ENCODE results near the gene DDX10. TPM values are rescaled to one million over a fixed set of nuclear protein-coding genes. Genes with fewer than 3 reads are reported as not detected.
A peak's percentile ranks its signal among the peaks of the same experiment; 100 is the strongest.

DDX10 gene
- total and polyA plus RNA-seq, 4 donors: 20.5 to 34.2 (median 24.4) TPM

DNA sequence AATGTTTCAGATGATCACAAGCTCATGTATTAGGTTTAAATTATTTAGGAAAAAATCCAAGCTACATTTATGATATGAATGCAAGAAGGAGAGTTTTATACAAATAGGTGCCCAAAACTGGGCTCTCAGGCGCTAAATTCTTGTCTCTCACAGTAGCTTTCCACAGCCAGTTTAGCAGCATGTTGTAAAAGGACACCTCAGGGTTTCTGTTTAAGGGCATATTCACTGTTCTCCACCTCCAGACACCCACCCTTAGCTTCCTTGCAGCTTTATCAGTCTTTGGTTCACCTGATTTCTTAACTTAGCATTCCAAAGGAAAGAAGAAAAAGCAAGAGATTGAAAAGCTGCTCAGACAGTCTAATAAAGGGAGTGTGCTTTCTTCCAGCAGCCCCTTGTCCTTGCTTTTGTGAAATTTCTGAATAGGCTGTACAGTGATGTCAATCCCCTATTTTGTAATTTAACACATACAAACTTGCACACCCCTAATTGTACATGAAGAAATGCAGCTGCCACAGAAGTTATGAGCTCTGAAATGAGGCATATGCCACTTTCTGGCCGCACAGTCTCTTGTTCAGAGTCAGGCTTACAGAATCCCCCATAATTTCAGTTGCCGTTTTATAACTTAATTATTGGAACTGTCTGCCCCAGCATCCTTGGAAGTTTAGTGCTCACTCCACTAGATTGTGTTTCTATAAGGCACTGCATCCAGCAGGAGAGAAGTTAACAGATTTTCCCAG is 262.1 kb downstream of the DDX10 start:
- no peaks in the 10 kb centered on the region for H3K27me3 ChIP-seq (ENCODE audit: control insufficient read depth, insufficient read depth, low read length)
- DNase-seq (ENCODE audit: low read depth in 4 of 6, low spot score in 6 of 6): peak in 2 of 6 donors; percentile 10 to 39
- H3K4me1 ChIP-seq (ENCODE audit: control insufficient read depth, insufficient read depth, low read length): no peaks in the 10 kb centered on the region
- no peaks in the 10 kb centered on the region for H3K36me3 ChIP-seq (ENCODE audit: control insufficient read depth, insufficient read depth, low read length)
- WGBS (ENCODE audit: insufficient coverage): 13% methylated on average over 1 of the region's 3 CpGs
- H3K9me3 ChIP-seq (ENCODE audit: control insufficient read depth, insufficient read depth, low read length): no peaks in the 10 kb centered on the region
- H3K4me3 ChIP-seq (ENCODE audit: low read depth, low read length): no peak overlapping the region
- no peak overlapping the region for H3K27ac ChIP-seq (ENCODE audit: low read depth, low read length)

DNA sequence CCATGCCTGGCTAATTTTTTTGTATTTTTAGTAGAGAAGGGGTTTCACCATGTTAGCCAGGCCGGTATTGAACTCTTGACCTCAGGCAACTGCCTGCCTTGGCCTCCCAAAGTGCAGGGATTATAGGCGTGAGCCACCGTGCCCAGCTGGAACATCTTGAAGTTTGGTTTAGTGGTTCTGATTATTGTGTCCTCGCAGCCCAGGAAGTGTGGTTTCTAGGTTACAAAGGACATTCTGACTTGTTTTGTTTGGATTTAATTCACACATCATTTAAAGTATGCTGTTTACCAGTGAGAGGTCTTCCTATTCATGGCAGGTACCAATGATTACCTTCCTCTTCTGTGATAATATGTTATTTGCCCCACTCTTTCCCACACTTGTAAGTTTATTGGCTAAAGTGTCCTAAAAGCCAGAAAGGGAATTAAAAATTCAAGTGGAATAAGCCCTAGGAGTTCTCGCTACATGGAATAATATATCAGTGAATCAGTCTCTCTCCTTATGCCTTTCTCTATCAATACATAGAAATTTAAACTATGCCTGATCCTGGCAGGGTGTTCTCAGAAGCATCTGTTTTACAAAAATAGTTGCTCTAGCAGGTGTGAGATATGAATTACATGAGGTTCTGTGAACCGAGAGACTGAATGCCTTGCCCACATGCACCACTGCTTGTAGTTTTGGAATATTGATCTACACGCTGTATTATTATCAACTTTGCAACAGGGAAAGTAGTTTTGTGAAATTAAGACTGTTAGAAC is 263.1 kb downstream of the DDX10 start:
- H3K27ac ChIP-seq (ENCODE audit: low read depth, low read length): no peak overlapping the region
- H3K36me3 ChIP-seq (ENCODE audit: control insufficient read depth, insufficient read depth, low read length): no peaks in the 10 kb centered on the region
- H3K4me3 ChIP-seq (ENCODE audit: low read depth, low read length): no peak overlapping the region
- no peaks in the 10 kb centered on the region for H3K27me3 ChIP-seq (ENCODE audit: control insufficient read depth, insufficient read depth, low read length)
- H3K9me3 ChIP-seq (ENCODE audit: control insufficient read depth, insufficient read depth, low read length): no peaks in the 10 kb centered on the region
- DNase-seq (ENCODE audit: low read depth in 4 of 6, low spot score in 6 of 6): no peak
- no peaks in the 10 kb centered on the region for H3K4me1 ChIP-seq (ENCODE audit: control insufficient read depth, insufficient read depth, low read length)
- WGBS (ENCODE audit: insufficient coverage): 63% methylated on average over 3 of the region's 7 CpGs

DNA sequence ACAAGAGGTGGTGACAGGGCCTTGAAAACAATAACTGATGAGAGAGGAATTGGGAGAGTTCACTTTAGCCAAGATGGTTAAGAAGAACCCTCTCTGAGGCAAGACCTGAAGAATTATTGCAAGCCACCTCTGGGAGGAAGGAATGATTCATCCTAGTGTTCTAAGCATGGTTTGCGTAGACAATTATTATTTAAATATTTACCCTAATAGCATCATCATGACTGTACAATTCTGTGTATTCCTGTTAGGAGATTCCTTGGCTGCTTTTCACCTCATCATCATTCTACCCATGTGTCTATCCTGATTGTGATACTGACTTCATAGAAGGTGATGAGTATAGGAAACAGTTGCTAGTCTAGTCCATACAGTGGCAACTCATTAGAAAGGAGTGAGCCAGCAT is 264.4 kb downstream of the DDX10 start:
- no peaks in the 10 kb centered on the region for H3K4me1 ChIP-seq (ENCODE audit: control insufficient read depth, insufficient read depth, low read length)
- H3K27me3 ChIP-seq (ENCODE audit: control insufficient read depth, insufficient read depth, low read length): no peaks in the 10 kb centered on the region

DNA sequence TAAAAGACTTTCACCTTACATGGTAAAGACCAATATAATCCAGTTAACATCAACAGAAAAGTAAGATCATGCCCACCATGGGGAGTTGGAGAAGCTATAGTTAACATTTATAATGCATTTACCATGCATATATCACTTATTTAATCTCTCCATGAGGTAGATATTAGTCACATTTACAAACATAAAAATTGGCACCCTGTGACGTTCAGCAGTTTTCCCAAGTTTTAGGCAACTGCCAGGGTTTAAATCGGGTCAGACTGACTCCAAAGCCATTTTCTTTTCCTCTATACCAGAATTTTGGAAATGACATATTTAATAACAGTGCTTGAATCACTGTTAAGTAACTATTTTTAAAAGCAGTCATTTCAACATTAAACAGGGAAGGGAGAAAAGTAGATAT is 266.3 kb downstream of the DDX10 start:
- no peaks in the 10 kb centered on the region for H3K27me3 ChIP-seq (ENCODE audit: control insufficient read depth, insufficient read depth, low read length)
- no peak for DNase-seq (ENCODE audit: low read depth in 4 of 6, low spot score in 6 of 6)
- H3K36me3 ChIP-seq (ENCODE audit: control insufficient read depth, insufficient read depth, low read length): no peaks in the 10 kb centered on the region
- H3K4me1 ChIP-seq (ENCODE audit: control insufficient read depth, insufficient read depth, low read length): no peaks in the 10 kb centered on the region
- WGBS (ENCODE audit: insufficient coverage): no CpG with 5 or more reads among the region's 2 CpGs
- H3K27ac ChIP-seq (ENCODE audit: low read depth, low read length): no peak overlapping the region
- H3K9me3 ChIP-seq (ENCODE audit: control insufficient read depth, insufficient read depth, low read length): no peaks in the 10 kb centered on the region
- H3K4me3 ChIP-seq (ENCODE audit: low read depth, low read length): no peak overlapping the region

More for the DNA sequence above, 264.4 kb downstream of the DDX10 start:
- DNase-seq (ENCODE audit: low read depth in 4 of 6, low spot score in 6 of 6): no peak
- no CpG with 5 or more reads among the region's 1 CpG for WGBS (ENCODE audit: insufficient coverage)
- Histone ChIP-seq H3K4me3 (ENCODE audit: low read depth, low read length) (no peak overlapping the region), H3K36me3 (ENCODE audit: control insufficient read depth, insufficient read depth, low read length) (no peaks in the 10 kb centered on the region), H3K9me3 (ENCODE audit: control insufficient read depth, insufficient read depth, low read length) (no peaks in the 10 kb centered on the region), H3K27ac (ENCODE audit: low read depth, low read length) (no peak overlapping the region)

DNA sequence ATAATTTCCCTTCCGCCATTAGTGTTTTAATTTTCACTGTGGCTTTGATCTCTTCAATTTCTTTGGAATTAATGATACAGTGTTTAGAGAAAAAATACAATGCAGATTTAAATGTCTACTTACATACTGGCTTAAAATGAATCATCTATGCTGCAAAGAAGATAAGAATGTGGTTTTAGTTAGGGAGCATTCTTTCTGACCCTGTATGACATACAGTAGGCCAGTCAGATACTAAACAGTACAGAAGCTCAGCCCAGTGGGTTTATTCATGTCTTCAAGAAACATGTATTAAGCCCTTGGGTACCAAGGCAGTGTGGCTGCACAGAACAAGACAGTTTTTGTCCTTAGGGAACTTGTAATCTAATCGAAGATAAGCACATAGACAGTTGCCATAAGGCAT is 268.8 kb downstream of the DDX10 start:
- 100% methylated on average over 1 of the region's 2 CpGs for WGBS (ENCODE audit: insufficient coverage)
- no peak for DNase-seq (ENCODE audit: low read depth in 4 of 6, low spot score in 6 of 6)
- H3K27me3 ChIP-seq (ENCODE audit: control insufficient read depth, insufficient read depth, low read length): no peaks in the 10 kb centered on the region
- no peak overlapping the region for H3K4me3 ChIP-seq (ENCODE audit: low read depth, low read length)
- H3K27ac ChIP-seq (ENCODE audit: low read depth, low read length): no peak overlapping the region
- H3K9me3 ChIP-seq (ENCODE audit: control insufficient read depth, insufficient read depth, low read length): no peaks in the 10 kb centered on the region
- no peaks in the 10 kb centered on the region for H3K4me1 ChIP-seq (ENCODE audit: control insufficient read depth, insufficient read depth, low read length)
- no peaks in the 10 kb centered on the region for H3K36me3 ChIP-seq (ENCODE audit: control insufficient read depth, insufficient read depth, low read length)

DNA sequence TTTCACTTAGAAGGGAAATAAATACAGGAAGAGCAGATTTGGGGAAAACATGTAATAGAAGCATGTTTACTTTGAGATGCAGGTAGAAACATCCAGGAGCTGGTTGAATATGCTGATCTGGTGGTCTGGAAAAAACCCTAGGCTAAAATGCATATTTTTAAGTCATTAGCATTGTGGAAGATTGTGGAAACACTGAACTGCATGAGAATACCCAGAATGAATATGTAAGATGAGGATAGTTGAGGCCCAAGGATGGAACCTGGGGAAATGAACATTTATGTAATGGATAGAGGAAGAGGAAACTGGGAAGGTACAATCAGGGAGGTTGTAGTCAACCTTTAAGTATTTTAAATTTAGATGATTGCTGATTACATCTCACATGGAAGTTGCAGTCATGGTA is 269.4 kb downstream of the DDX10 start:
- Histone ChIP-seq H3K27me3 (ENCODE audit: control insufficient read depth, insufficient read depth, low read length) (no peaks in the 10 kb centered on the region), H3K9me3 (ENCODE audit: control insufficient read depth, insufficient read depth, low read length) (no peaks in the 10 kb centered on the region), H3K36me3 (ENCODE audit: control insufficient read depth, insufficient read depth, low read length) (no peaks in the 10 kb centered on the region), H3K4me3 (ENCODE audit: low read depth, low read length) (no peak overlapping the region), H3K4me1 (ENCODE audit: control insufficient read depth, insufficient read depth, low read length) (no peaks in the 10 kb centered on the region), H3K27ac (ENCODE audit: low read depth, low read length) (no peak overlapping the region)
- DNase-seq (ENCODE audit: low read depth in 4 of 6, low spot score in 6 of 6): no peak

DNA sequence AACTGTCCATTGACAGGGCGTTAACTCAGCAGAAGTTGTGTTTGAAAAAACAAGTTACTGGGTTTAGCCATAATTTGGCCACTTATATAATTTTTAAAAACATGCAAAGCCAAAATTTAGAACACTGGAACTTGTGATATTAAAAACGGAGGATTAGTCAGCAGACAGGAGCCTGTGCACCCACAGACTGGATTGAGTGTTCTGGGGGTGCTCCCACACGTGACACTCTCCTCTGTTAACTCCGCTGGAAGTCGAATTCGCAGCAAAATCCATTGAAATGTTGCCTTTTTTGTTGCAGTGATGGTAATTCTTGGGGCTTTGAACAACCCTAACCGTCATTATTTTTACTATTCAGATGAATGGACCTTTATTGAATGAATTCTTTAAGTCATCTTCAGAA is 269.8 kb downstream of the DDX10 start:
- WGBS (ENCODE audit: insufficient coverage): 100% methylated on average over 1 of the region's 7 CpGs
- H3K4me1 ChIP-seq (ENCODE audit: control insufficient read depth, insufficient read depth, low read length): no peaks in the 10 kb centered on the region
- no peak for DNase-seq (ENCODE audit: low read depth in 4 of 6, low spot score in 6 of 6)
- no peak overlapping the region for H3K27ac ChIP-seq (ENCODE audit: low read depth, low read length)
- no peaks in the 10 kb centered on the region for H3K36me3 ChIP-seq (ENCODE audit: control insufficient read depth, insufficient read depth, low read length)
- no peaks in the 10 kb centered on the region for H3K9me3 ChIP-seq (ENCODE audit: control insufficient read depth, insufficient read depth, low read length)
- no peak overlapping the region for H3K4me3 ChIP-seq (ENCODE audit: low read depth, low read length)
- no peaks in the 10 kb centered on the region for H3K27me3 ChIP-seq (ENCODE audit: control insufficient read depth, insufficient read depth, low read length)

DNA sequence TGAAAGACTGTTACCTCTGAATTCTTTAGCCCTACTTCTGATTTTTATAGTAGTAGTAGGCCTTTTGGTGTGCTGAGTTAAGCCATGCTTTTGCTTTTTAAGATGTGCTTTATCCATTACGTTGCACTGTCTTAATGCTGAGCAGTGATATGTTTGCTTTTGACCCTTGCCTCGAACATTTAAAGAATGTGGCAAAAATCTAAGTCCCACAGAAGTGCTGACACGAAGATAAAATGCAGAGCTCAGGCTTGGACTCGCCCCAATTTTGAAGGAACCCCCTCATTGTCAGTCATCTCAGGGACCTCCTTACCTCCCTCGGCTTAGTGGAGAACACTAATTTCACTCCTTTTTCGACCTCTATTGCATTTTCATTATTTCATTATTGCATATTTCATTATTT is 272.9 kb downstream of the DDX10 start:
- Histone ChIP-seq H3K9me3 (ENCODE audit: control insufficient read depth, insufficient read depth, low read length) (no peaks in the 10 kb centered on the region), H3K36me3 (ENCODE audit: control insufficient read depth, insufficient read depth, low read length) (no peaks in the 10 kb centered on the region), H3K4me3 (ENCODE audit: low read depth, low read length) (no peak overlapping the region), H3K27ac (ENCODE audit: low read depth, low read length) (no peak overlapping the region), H3K27me3 (ENCODE audit: control insufficient read depth, insufficient read depth, low read length) (no peaks in the 10 kb centered on the region), H3K4me1 (ENCODE audit: control insufficient read depth, insufficient read depth, low read length) (no peaks in the 10 kb centered on the region)
- DNase-seq (ENCODE audit: low read depth in 4 of 6, low spot score in 6 of 6): no peak
- 48% methylated on average over 2 of the region's 6 CpGs for WGBS (ENCODE audit: insufficient coverage)

DNA sequence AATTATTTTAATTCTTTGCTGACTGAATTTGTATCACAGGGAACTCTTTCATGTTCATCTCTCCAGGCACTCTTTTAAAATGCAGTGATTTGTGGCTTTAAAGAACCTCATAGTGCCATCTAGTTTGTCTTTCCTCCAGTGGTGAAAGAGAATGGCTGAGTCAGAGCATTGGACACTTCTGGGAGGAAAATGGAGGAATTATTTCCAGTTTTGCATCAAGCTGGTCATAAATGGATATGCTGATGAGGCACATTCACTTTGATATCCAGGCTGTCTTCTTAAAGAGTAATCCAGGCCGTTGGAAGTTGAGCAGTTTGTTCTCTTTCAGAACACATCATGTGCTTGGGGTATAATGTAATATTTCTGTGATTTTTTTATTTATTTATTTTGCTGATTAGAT is 273.7 kb downstream of the DDX10 start:
- no peaks in the 10 kb centered on the region for H3K36me3 ChIP-seq (ENCODE audit: control insufficient read depth, insufficient read depth, low read length)
- H3K27me3 ChIP-seq (ENCODE audit: control insufficient read depth, insufficient read depth, low read length): no peaks in the 10 kb centered on the region
- no peak overlapping the region for H3K4me3 ChIP-seq (ENCODE audit: low read depth, low read length)
- no peaks in the 10 kb centered on the region for H3K4me1 ChIP-seq (ENCODE audit: control insufficient read depth, insufficient read depth, low read length)
- no CpG with 5 or more reads among the region's 1 CpG for WGBS (ENCODE audit: insufficient coverage)
- no peaks in the 10 kb centered on the region for H3K9me3 ChIP-seq (ENCODE audit: control insufficient read depth, insufficient read depth, low read length)
- peak in 2 of 6 donors; percentile 33 to 37 for DNase-seq (ENCODE audit: low read depth in 4 of 6, low spot score in 6 of 6)
- no peak overlapping the region for H3K27ac ChIP-seq (ENCODE audit: low read depth, low read length)

DNA sequence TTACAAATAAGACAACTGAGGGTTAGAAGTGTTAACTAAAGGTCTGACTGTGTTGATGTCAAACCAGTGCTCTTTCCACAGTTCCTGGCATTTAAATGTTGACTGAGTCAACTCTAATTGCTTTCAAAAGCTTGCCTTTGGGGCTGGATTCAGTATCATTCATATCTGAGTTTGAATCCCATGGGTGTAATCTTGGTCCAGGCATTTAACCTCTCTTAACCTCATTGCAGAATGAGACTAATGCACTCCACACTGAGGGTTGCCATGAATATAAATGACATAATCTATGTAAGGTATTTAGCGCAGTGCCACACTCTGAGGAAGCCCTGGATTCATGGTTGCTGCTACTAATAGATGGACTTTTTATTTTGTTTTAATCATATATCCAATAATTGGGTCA is 274.3 kb downstream of the DDX10 start:
- no CpG with 5 or more reads among the region's 1 CpG for WGBS (ENCODE audit: insufficient coverage)
- H3K27me3 ChIP-seq (ENCODE audit: control insufficient read depth, insufficient read depth, low read length): no peaks in the 10 kb centered on the region
- no peaks in the 10 kb centered on the region for H3K4me1 ChIP-seq (ENCODE audit: control insufficient read depth, insufficient read depth, low read length)
- no peak overlapping the region for H3K4me3 ChIP-seq (ENCODE audit: low read depth, low read length)
- DNase-seq (ENCODE audit: low read depth in 4 of 6, low spot score in 6 of 6): no peak
- H3K9me3 ChIP-seq (ENCODE audit: control insufficient read depth, insufficient read depth, low read length): no peaks in the 10 kb centered on the region
- no peaks in the 10 kb centered on the region for H3K36me3 ChIP-seq (ENCODE audit: control insufficient read depth, insufficient read depth, low read length)
- no peak overlapping the region for H3K27ac ChIP-seq (ENCODE audit: low read depth, low read length)
